ENCODE data around the gene FCGR2B.
"Not testable (repeated sequence)": the region's sequence is repeated elsewhere in the genome, so short reads cannot be mapped to it uniquely, and the experiment has no call there.

GRCh38 chr1:161623401-161624051, 39.4 kb upstream of the FCGR2B start:
- TF ChIP-seq POLR2A, CTCF (IDR thresholded peaks at IDR 0.05): not testable (repeated sequence)
